HCT116 (cell line): Measurements from ENCODE around the gene ZNF469. TPM values are rescaled to one million over a fixed set of nuclear protein-coding genes. Genes with fewer than 3 reads are reported as not detected.

Experiments used
- ATAC-seq: fragments of 200-7000 bp; cut with Tn5 transposase; 2 replicates; pipeline ENCODE4 v1.9.1; 2020; ENCODE audit warnings: mild to moderate bottlenecking, moderate library complexity
- BruUV-seq: library from RNA; stranded (reverse); fragments of 400-500 nt; replicated peaks from 2 replicates; lab custom pipeline; 2021; lab: Mats Ljungman, UMichigan
- CTCF ChIA-PET: fragments of 300-600 bp; sonication (Branson Sonifier 250); formaldehyde crosslinking; loops from one replicate; lab custom pipeline; 2021; ENCODE audit warnings: antibody characterized with exemption; lab: Charles Lee
- POLR2A ChIA-PET: fragments of 300-600, 350-600 bp; sonication (Branson Sonifier 250); formaldehyde crosslinking; loops from one replicate; lab custom pipeline; 2021; ENCODE audit warnings: antibody characterized with exemption; lab: Charles Lee
- RAD21 ChIA-PET, 2 experiments: fragments of 300-600 bp; sonication (Branson Sonifier 250); formaldehyde crosslinking; loops; one replicate each; lab custom pipeline; 2023; ENCODE audit warnings: low total read pairs in 2 of 2; ENCODE audit not compliant: uncharacterized antibody in 2 of 2, unreplicated experiment in 2 of 2, low non-redundant PET in 1 of 2; lab: Charles Lee
- DNase-seq: peaks from one replicate; pipeline ENCODE4 v3.0.0-alpha.2; 2010; ENCODE audit warnings: low read depth, low spot score
- H2AFZ ChIP-seq: fragments of 200-600 bp; shearing (Covaris generic), sonication (generic); 2 replicates; pipeline ENCODE4 v1.6.1; 2017; ENCODE audit warnings: low read depth, mixed run types, mixed read lengths, antibody characterized with exemption, low read length; ENCODE audit not compliant: poor library complexity, severe bottlenecking
- H3K27ac ChIP-seq: 2 replicates; pipeline ENCODE4 v1.5.1; 2012; ENCODE audit warnings: low read depth, low read length
- H3K27me3 ChIP-seq: fragments of 200-600 bp; sonication (generic); 2 replicates; pipeline ENCODE4 v1.6.1; 2016; ENCODE audit warnings: mixed run types, low read length, mixed read lengths; ENCODE audit not compliant: insufficient read depth
- H3K36me3 ChIP-seq, 2 experiments: fragments of 200-500 bp in 1 of 2; fragments of 200-600 bp in 1 of 2; sonication (Bioruptor generic) in 1 of 2; sonication (generic) in 1 of 2; 2 replicates each; pipeline versions ENCODE4 v1.5.1 to v1.6.1; 2014 to 2016; ENCODE audit warnings: low read length in 2 of 2, inconsistent platforms in 1 of 2, mixed read lengths in 1 of 2, mixed run types in 1 of 2; ENCODE audit not compliant: insufficient read depth in 2 of 2, control insufficient read depth in 1 of 2
- H3K4me1 ChIP-seq, 2 experiments: fragments of 200-600 bp in 1 of 2; sonication (generic) in 1 of 2; 2 replicates each; pipeline versions ENCODE4 v1.5.1 to v1.6.1; 2012 to 2017; ENCODE audit warnings: low read length in 2 of 2, inconsistent platforms in 1 of 2, mild to moderate bottlenecking in 1 of 2, mixed read lengths in 1 of 2, mixed run types in 1 of 2, moderate library complexity in 1 of 2; ENCODE audit not compliant: insufficient read depth in 2 of 2, control insufficient read depth in 1 of 2
- H3K4me2 ChIP-seq: fragments of 200-600 bp; sonication (generic); 2 replicates; pipeline ENCODE4 v1.6.1; 2017; ENCODE audit warnings: mixed run types, low read length, mixed read lengths
- H3K4me3 ChIP-seq, 2 experiments: fragments of 200-600 bp in 1 of 2; sonication (generic) in 1 of 2; replicated peaks in 1 of 2; 2 replicates each; pipeline ENCODE4 v1.5.1; 2011 to 2016; ENCODE audit warnings: low read length in 2 of 2, control low read depth in 1 of 2, low read depth in 1 of 2, mild to moderate bottlenecking in 1 of 2, mixed read lengths in 1 of 2, mixed run types in 1 of 2
- H3K79me2 ChIP-seq: fragments of 200-600 bp; sonication (generic); 2 replicates; pipeline ENCODE4 v1.6.1; 2017; ENCODE audit warnings: mild to moderate bottlenecking, mixed run types, low read length, moderate library complexity, mixed read lengths; ENCODE audit not compliant: insufficient read depth
- H3K9ac ChIP-seq: fragments of 200-600 bp; sonication (generic); 2 replicates; pipeline ENCODE4 v1.6.1; 2016; ENCODE audit warnings: low read length, mixed read lengths
- H3K9me2 ChIP-seq: fragments of 200-600 bp; sonication (generic), shearing (Covaris generic); 2 replicates; pipeline ENCODE4 v1.6.1; 2017; ENCODE audit warnings: mixed run types, mild to moderate bottlenecking, moderate library complexity; ENCODE audit not compliant: insufficient read depth
- H3K9me3 ChIP-seq, 2 experiments: fragments of 200-500 bp in 1 of 2; fragments of 200-600 bp in 1 of 2; sonication (Bioruptor generic) in 1 of 2; sonication (generic) in 1 of 2; 2 replicates each; pipeline ENCODE4 v1.6.1; 2014 to 2017; ENCODE audit warnings: low read length in 2 of 2, mixed read lengths in 2 of 2, inconsistent platforms in 1 of 2, low read depth in 1 of 2, mild to moderate bottlenecking in 1 of 2, mixed run types in 1 of 2, moderate library complexity in 1 of 2; ENCODE audit not compliant: control insufficient read depth in 1 of 2, insufficient read depth in 1 of 2
- H4K20me1 ChIP-seq: fragments of 200-600 bp; sonication (generic), shearing (Covaris generic); 2 replicates; pipeline ENCODE4 v1.6.1; 2017; ENCODE audit warnings: mixed run types, mild to moderate bottlenecking, moderate library complexity; ENCODE audit not compliant: insufficient read depth
- CEBPB ChIP-seq: IDR thresholded peaks from 2 replicates; pipeline ENCODE4 v1.6.1; 2012; ENCODE audit warnings: low read depth
- EGR1 ChIP-seq: IDR thresholded peaks from 2 replicates; pipeline ENCODE4 v1.6.1; 2012; ENCODE audit warnings: low read depth
- EZH2phosphoT487 ChIP-seq: fragments of 200-600 bp; IDR thresholded peaks from 2 replicates; pipeline ENCODE4 v1.6.1; 2018; ENCODE audit warnings: antibody characterized with exemption, borderline replicate concordance
- JUND ChIP-seq: IDR thresholded peaks from 2 replicates; pipeline ENCODE4 v1.6.1; 2012
- MAX ChIP-seq: IDR thresholded peaks from 2 replicates; pipeline ENCODE4 v1.6.1; 2012
- POLR2A ChIP-seq: IDR thresholded peaks from 2 replicates; pipeline ENCODE4 v1.7.0; 2011; ENCODE audit warnings: borderline replicate concordance; ENCODE audit not compliant: insufficient read depth, insufficient read length; ENCODE audit errors: extremely low read depth
- SRF ChIP-seq: IDR thresholded peaks from 2 replicates; pipeline ENCODE4 v1.6.1; 2012; ENCODE audit warnings: low read depth
- TCF7L2 ChIP-seq: IDR thresholded peaks from 2 replicates; pipeline ENCODE4 v1.7.0; 2011; ENCODE audit warnings: borderline replicate concordance, inconsistent platforms; ENCODE audit not compliant: insufficient read depth, insufficient read length; ENCODE audit errors: extremely low read depth
- intact Hi-C: fragments of 100-400 bp; cut with micrococcal nuclease; formaldehyde crosslinking; loops from 2 replicates; pipeline ENCODE4 v1.10.0; 2022
- total RNA-seq: library from RNA; stranded (reverse); gene quantifications from one replicate; pipeline ENCODE4 v1.2.1, GENCODE V29; 2021; ENCODE audit not compliant: unreplicated experiment
- TF ChIP-seq, protein P1 (sequence below): IDR thresholded peaks from 2 replicates; pipeline ENCODE4 v1.6.1; 2012; ENCODE audit warnings: low read depth

ZNF469 gene
- total RNA-seq, 1 experiment from 2014 or later = 5.9 TPM

DNA sequence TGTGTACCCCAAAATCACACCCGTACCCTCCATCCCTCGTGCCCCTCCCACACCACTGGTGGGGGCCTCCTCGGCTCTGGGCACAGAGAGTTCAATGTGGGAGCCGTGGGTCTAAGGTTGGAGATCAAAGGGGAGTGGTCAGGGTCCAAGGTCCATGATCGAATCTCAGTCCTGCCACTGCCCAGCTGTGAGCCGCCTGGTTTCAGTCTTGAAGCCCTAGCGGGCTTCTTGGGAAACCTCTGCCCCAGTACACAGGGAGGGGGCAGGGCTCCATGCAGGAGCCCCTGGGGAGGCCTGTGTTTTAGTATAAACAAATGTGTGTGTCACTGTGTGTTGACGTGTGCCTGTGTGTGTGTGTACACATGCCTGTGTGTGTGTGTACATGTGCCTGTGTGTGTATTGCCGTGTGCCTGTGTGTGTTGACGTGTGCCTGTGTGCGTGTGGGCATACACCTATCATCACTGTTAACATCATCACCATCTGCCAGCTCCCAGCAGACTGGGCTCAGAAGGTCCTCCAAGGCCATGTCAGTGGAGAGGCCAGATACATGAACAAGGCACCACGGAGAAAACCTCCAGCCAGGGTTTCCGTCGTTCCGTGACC, 26.5 kb upstream of the ZNF469 start:
- TF ChIP-seq TCF7L2 = no peak
- TF ChIP-seq POLR2A = no peak
- no peak for TF ChIP-seq SRF
- TF ChIP-seq EGR1 = no peak
- no peak for TF ChIP-seq EZH2phosphoT487
- no peak for TF ChIP-seq JUND
- no peak for TF ChIP-seq MAX
- TF ChIP-seq CEBPB = no peak
- TF ChIP-seq, protein P1, sequence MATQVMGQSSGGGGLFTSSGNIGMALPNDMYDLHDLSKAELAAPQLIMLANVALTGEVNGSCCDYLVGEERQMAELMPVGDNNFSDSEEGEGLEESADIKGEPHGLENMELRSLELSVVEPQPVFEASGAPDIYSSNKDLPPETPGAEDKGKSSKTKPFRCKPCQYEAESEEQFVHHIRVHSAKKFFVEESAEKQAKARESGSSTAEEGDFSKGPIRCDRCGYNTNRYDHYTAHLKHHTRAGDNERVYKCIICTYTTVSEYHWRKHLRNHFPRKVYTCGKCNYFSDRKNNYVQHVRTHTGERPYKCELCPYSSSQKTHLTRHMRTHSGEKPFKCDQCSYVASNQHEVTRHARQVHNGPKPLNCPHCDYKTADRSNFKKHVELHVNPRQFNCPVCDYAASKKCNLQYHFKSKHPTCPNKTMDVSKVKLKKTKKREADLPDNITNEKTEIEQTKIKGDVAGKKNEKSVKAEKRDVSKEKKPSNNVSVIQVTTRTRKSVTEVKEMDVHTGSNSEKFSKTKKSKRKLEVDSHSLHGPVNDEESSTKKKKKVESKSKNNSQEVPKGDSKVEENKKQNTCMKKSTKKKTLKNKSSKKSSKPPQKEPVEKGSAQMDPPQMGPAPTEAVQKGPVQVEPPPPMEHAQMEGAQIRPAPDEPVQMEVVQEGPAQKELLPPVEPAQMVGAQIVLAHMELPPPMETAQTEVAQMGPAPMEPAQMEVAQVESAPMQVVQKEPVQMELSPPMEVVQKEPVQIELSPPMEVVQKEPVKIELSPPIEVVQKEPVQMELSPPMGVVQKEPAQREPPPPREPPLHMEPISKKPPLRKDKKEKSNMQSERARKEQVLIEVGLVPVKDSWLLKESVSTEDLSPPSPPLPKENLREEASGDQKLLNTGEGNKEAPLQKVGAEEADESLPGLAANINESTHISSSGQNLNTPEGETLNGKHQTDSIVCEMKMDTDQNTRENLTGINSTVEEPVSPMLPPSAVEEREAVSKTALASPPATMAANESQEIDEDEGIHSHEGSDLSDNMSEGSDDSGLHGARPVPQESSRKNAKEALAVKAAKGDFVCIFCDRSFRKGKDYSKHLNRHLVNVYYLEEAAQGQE = no peak
- Histone ChIP-seq H3K4me2 (no peak overlapping the region), H3K9ac (no peak overlapping the region), H3K27me3 (0 out of 2 replicates have a peak, but pooled peaks cover 6% of the 10 kb centered on the region), H3K9me3 (no peaks in the 10 kb centered on the region), H3K79me2 (no peaks in the 10 kb centered on the region), H3K9me2 (no peaks in the 10 kb centered on the region), H2AFZ (no peak overlapping the region), H3K4me3 (no peak overlapping the region), H4K20me1 (no peaks in the 10 kb centered on the region), H3K27ac (no peak overlapping the region), H3K4me1 (no peaks in the 10 kb centered on the region), H3K36me3 (no peaks in the 10 kb centered on the region)
- POLR2A ChIA-PET = no interaction called here
- intact Hi-C loops = no loop called here
- ATAC-seq (no peak), DNase-seq (no peak)
- CTCF ChIA-PET = no interaction called here
- no TSS peak for BruUV-seq
- RAD21 ChIA-PET = no interaction called here
